DMS153 (cell line): ENCODE results near the gene NFIA.

Source experiments
- DNase-seq: peaks from one replicate; lab custom pipeline; 2025; lab: John Stamatoyannopoulos, UW

Gene NFIA

DNA sequence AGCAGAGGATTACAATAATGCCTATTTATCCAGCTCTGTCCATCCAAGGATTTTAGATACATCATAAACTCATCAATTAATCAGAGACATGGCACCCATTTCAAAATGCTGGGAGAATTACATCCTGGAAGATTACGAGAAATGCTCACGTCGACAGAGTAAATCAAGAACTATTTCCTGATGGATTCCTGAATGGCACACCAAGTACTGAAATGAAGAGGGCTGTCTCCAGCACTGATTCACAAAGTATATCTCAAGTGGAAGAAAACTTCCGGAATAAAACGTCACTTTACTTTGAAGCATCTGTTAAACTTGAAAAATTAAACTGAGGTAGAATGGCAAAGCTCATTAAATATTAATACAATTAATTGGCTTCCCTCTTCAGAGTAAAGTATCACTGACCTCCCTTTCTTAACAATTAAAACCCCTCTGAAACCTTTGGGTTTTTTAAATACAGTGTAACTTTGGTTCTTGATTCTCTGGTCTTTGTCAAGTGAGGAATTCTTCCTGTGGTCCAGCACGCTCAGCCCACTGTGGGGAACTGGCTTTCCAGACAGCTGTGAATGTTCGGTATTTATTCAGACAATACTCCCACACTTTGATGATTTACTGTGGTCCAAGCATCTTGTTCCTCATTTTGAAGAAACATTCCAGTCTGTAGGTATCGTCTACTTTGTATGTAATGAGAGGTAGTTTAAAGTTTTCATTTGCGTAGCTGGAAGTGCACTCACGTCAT is 288.0 kb downstream of the NFIA start:
- no peak for DNase-seq

DNA sequence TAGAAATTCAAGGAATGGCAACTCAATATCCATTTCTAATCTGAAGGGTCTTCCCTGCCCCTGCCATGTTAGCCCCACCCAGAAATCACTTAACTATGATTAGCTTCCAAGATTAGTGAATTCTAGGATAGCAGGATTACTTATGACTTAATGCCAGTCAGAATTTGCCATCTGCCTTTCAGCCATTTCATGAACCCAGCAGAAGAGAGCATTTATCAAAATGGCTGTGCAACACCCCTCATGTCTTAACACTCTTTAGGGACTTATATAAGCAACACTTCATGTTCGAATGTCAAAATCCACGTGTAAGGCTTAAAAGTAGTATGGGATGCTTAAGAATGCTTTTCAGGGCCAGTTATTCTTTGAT is 288.5 kb downstream of the NFIA start:
- no peak for DNase-seq

DNA sequence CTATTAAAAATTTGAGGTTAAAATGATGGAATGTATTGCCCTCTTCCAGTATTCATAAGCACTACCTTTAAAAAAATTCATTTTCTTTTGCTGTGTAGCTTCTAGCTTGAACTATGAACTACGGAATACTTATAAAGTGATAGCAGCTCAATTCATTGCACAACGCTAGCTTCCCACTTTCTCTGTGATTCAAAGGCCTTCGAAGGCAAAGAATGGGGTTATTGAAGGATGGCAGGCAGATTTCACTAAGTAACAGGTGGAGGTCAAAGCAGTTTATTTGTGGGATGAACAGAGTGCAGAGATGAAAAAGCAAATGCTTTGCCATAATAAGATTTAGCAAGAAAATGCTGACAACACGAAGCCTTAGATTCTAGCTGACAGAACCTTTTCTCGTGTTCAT is 290.6 kb downstream of the NFIA start:
- no peak for DNase-seq

DNA sequence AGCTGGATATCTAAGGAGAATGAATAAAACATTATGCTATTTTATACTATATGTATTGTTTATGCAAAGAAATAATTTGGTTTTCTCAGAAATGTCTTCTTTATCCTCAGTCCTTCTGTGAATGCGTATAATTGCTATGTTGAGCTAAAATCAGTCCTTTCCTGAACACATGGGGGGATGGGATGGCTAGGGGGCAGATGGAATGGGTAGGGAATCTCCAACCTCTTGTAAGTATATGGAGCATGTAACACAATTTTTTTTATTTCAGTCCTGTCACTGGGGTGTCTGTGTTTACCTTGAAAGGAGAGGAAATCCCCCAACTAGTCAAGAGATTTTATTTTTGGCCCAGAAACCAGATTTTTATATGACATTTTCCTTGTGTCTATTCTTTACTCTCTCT is 291.8 kb downstream of the NFIA start:
- DNase-seq = no peak

DNA sequence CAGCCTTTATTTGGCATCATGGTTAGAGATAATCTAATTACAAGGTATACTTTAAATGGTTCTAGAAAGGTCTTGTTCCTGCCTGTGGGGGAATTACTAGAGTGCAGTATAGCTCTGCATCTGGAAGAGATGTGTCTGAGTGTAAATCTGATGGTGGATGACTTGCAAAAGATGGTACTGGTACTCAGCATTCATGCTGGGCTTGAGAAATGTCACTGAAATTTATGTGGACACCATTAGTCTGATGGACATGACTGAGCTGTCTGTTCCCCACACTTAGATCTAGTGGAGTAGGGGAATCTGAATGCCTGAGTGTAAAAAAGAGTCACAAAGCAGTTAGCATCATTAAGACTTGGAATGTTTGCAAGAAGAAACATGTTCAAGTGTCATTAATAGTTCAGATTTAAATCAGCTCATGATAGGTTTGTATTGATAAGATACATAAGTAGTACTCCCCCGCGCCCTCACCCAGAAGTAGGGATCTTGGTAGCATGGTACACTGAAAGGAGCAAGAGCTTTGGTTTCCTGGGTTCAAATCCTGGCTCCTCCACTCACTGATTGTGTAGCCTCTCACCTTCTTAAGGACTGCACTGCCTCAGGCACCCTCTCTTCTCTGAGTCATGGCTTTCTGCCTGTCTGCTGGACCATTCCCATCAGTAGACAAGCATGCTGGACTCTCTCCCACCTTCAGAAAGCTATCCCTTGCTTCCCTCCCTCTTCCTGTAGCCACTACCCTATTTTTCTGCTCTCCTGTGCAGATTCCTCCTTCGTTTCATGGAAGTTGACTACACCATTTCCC is 292.9 kb downstream of the NFIA start:
- no peak for DNase-seq

DNA sequence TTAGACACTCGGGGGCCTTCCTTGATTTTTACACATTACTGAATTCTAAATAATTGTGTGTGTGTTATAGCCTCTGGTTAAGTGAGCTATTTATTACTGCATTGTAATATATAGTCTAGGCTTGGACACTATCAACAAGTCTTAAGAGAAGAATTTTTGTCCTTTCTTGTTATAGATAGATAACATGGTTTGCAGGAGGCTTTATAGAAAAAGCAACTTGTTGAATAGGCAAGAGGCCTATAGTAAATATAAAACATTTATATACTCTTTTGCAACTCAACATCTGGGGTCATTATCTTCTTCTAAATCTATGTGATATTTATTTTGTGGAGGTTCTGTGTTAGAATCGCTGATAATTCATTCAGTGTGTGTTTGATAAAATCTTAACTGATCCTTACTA is 293.8 kb downstream of the NFIA start:
- DNase-seq = no peak

DNA sequence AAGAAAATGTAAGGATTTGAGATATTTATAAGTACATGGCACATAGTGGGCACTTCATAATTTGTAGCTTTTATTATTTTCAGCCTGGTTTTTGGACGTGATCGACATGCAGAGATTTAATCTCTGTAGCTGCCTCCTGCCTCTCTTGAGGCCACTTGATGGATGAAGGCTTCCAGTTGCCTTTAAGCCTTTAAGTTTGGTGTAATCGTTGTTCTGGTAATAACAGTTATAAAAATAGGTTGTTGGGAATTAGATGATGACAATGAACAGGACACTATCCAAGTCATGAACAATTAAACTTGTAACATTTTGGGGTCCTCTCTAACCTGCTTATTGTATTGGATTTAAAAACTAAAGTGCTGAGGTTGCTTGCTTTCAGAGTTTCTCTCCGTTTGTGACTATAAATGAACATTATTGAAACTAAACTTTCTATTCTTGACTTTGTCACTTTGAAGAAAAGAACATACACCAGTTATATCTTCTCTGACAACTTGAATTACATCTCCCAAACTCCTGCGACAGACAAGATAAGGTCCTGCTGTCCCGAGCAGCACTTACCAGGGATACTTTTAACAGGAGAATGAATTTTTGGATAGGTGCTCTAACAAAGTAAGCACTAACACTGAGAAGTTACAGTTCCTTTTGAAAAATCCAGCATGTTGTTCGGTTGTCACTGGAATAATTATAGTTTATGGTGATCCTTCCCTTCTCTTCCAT is 295.0 kb downstream of the NFIA start:
- no peak for DNase-seq

DNA sequence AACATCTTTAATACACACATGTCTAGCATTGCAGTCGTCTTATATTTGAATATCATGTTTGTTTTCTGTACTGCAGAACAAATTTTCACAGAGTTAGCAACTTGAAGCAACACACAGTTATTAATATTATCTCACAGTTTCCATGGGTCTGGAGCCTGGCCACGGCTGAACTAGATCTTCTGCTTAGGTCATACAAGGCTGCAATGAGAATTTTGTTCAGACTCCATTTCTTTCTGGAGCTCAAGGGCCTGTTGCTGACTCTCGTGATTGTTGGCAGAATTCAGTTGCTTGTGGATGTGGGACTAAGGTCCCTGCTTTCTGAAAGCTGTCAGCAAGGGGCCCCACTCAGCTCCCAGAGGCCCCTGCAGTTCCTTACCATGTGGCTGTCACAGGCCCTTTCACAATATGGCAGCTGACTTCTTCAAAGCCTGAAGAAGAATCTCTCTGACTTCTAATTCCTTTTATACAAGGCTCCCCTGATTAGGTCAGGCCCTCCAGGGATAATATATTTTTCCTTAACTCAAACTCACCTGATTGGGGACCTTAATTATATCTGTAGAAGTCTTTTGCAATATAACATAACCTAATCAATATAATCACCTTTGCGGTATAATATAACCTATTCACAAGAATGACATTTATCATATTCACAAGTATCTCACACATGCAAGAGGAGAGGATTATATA is 296.3 kb downstream of the NFIA start:
- no peak for DNase-seq

DNA sequence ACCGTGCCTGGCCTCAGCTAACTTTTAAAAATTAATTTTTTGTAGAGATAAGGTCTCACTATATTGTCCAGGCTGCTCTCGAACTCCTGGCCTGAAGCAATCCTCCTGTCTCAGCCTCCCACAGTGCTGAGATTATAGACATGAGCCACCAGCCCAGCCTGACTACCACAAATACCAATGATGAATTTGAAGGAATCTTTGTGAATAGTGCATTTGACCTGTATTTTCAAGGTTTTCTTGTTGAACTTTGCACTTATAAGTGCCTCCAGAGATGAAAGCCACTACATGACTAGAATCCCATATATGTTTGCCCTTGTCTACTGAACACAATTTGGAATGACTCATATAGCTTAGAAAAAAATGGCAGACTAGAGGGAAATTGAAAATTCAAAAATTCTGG is 297.3 kb downstream of the NFIA start:
- no peak for DNase-seq

DNA sequence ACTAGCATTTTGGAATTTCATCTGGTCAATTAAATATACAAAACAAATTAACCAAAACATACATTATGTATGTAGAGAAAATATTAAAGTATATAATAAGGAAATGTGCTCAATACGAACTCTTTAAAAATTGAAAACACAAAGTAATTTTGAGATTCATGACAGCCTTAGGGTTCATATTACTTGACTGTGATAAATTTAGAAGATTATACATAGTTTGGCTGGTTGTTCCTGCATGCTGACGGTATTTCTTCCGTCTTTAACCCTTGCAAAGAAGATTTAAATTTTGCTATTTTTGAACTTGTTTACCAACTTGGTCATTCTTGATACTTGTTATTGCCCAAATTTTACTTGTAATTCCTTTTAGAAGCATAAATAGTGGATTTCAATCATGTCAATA is 298.2 kb downstream of the NFIA start:
- DNase-seq = no peak

DNA sequence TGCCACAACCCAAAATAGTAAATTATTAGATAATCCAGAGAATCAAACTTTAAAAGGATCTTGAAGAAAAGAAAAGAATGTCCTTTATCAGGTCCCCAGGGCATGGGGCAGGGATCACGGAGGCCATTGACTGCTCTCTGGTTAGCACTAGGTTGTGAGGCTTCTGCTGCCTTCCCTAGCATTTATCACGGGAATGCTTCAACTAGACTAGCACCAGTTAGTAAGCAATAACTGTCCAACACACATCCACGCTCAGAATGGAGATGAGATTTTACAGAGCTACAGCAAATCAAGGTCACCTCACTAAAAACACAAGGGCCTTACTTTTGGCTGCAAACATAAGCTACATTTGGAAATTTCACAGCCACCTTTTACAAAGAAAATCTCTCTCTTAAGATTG is 304.0 kb downstream of the NFIA start:
- DNase-seq = no peak

DNA sequence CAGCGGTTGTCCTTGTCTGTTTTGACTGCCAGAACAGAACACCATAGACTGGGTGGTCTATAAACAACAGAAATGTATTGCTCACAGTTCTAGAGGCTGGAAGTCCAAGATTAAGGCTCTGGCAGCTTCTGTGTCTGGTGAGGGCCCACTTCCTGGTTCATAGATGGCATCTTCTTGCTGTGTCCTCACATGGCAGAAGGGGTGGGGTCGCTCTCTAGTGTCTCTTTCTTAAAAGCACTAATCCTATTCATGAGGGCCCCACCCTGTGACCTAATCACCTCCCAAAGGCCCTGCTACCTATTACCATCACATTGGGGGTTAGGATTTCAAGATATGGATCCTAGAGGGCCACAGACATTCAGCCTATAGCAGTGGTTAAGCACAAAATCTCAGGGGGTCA is 304.4 kb downstream of the NFIA start:
- no peak for DNase-seq

DNA sequence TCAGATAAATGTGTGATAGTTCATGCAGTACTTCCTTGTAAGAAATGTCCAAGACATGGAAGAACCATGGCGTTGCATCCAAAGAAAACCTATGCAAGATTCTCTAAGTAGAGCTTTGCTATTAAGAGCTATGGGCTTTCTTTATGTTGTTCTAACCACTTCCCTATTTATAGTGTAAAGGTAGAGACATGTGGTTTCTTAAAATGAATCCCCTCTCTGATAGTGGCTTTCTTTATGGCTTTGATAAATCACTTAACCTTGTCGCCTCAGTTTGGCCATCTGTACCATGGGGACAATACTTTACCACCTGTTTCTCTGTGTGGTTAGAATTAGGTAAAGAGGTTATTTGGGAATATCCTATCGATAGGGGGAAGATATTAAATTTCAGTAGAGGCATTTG is 305.5 kb downstream of the NFIA start:
- DNase-seq = no peak

DNA sequence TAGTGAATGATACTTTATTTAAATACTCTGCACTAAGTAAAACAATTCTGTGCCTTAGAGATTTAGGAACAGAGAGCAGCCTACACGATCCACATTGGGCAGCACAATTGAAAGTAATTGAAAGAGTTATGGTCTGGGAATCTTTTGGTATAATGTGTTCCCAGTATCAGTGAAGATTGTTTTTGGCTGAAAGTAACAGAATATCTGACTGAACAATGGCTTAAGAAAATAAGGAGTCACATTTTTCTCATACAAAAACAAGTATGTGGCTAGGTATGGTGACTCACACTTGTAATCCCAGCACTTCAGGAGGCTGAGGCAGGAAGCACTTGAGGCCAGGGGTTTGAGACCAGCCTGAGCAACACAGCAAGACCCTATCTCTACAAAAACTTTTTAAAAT is 306.2 kb downstream of the NFIA start:
- no peak for DNase-seq

DNA sequence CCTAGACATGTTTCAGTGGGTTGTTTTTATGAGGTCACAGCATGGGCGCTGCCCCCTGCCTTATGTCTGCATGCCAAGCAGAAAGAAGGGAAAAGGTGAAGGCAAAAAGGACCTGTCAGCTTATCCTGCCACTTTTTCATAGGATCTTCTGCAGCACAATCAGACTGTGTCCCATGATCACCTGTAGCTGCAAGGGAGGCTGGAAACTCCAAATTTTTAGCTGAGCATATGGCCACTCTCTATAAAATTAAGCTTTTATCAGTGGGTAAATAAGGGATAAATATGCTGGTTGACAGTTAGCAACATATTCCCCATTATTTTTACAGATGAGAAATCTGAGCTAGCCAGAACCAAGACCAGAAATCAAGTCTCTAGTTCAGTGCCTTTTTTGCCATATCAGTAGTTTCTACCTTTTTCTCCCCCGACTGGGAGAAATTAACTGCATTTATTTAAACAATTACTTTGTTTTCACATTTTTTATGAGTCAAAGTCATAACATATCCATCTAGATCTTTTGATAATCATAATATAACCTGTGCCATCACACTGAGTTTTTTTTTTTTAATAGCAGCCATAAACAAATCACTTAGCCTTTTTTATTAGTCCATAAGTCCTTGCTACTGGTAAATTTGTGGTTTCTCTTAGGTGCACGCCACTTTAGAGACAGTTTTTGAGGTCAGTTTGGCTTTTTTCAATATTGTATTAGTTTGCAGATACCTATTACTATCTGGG is 307.0 kb downstream of the NFIA start:
- DNase-seq = no peak

DNA sequence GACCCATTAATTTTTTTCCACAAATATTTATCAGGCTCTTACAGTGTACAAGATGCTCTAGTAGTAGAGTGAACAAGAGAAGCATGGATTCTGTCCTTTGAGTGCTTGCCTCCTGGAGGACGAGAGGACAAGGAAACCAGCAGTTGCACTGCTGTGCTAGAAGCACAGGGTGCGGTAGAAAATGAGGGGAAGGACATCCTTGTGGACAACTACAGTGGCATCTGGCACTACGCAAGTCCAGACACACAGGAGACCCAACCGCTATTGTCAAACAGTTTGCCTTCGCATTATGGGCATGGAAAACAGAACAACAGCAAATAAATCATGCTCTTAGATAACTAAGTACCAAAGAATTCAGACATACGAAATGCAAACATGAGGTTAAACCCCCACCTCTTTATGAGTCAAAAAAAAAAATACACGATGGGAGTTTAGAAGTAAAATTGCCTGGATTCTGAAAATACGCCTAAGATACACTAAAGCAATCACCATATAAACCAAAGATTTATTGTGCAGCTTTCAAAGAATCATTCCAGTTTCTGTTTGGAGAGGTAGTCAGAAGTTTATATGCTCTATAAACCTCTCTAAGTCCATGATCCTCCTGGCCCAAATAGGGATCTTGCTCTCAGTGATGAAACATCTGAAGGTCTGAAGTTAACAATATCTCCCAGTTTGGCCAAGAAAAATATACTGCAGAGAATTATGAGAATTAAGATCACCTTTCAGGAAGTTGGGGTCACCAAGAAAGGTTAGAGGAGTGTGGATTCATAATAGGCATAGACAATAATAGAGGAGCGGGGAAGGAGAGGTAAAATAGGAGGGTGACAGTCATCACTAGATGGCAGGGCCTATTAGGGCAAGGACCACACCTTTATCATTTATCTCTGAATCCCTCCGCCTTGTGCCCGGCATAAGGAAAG is 307.8 kb downstream of the NFIA start:
- DNase-seq = no peak

DNA sequence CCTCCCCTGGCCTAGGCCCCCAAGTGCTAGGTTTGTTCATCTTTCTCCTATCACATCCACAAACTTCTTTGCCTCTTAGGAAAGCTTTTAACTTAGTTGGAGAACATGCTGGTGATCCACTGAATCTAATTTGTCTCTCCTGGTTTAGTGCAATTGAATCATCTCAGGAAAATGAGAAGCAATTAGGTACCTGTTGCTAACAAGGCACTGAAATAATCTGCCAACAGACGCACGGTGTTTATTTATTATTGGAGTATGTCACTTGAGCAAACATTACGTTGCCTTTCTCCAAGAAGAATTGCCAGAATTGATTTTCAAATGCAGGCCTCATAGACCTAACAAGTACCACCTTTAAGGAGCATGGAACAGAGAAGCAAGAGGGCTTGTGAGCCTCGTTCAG is 309.4 kb downstream of the NFIA start:
- DNase-seq = no peak

DNA sequence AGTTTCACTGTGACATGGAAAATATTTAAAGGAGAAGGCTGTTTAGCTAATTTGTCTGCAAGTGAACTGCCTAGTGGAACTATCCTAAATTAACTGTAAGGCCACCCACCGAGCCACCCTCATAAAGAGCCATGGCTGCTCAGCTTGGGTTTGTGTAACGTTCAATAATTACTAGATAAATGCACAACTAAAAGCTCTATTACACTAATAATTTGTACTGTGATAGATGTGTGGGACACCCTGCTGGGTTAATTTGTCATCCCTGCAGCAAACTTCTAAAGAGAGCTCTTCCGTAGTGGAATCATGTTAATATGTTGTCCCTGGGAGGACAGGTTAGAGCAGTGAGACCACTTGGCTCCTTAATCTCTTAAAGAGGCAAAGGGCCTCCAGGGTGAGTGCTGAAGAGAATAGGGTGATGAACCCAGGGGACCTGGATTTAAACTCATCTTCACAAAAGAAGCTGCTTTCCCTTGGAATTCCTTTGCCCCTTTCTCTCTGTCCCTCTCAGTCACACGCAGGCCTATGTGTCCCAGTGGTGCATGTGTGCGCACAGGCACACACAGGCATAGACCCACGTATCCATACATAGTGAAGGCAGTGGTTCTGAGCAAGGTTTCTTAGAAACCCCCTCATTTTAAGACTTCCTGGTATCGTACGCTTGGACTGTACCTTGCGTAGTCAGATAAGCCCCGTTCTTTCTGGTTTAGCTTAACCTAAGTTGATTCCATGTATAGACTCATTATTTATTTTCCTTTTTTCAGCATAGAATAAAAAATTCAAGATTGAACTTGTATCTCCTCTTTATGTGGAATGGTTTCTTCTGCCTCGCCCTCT is 310.3 kb downstream of the NFIA start:
- DNase-seq = no peak

DNA sequence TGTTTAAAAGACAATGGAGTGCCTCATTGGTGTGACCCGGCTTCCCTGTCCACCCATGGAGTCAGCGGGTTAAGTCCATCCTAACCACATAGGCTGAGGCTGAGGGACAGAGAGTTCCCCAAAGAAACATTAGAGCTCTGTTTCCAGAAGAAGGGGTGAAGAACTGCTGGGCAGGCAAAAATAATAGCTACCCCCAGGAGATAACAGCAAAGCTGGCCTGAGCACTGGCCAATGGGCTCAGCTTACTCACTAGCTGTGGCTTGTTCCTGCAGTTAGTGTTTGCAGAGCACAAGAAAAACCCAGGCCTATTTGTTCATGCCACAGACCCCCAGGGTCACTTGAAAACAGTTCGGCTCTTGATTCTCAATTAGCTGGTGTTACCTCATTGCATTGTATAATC is 311.2 kb downstream of the NFIA start:
- DNase-seq = no peak
